Stimulated activated CD8-positive, alpha-beta memory T cell treated with anti-CD3 and anti-CD28 coated beads, Interleukin-15, amount 100 ng/mL, for 48 hours (primary cell): ENCODE data around the gene NPIPA5.
"Not testable (repeated sequence)": the region's sequence is repeated elsewhere in the genome, so short reads cannot be mapped to it uniquely, and the experiment has no call there.

ENCODE experiments used
- DNase-seq, 2 donors: peaks; one replicate each; pipeline ENCODE4 v3.0.0-alpha.2; 2020; ENCODE audit warnings: low read depth in 2 of 2

The NPIPA5 gene

GRCh38 chr16:15393025-15393424 is 14.9 kb upstream of the NPIPA5 start:
- not testable (repeated sequence) for DNase-seq

DNA sequence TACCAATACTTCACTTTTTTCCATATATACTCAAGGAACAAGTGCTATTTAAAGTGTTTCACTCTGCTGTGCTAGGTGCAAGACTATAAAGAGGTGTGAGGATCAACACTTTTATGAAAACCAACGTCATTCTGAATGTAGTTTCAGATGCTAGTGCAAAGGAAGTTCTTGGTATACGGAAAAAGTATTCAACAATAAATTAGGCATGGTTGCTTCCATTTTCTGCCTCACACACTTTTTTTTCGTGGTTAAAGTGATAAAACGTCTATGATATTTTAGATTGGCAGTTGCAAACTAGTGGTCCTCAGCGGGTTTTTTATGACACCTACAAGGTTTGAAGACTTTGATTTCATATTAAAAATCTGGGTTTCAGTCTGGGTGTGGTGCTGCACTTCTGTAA is 11.8 kb upstream of the NPIPA5 start:
- DNase-seq, result not testable (repeated sequence)

GRCh38 chr16:15388060-15388459 is 10.0 kb upstream of the NPIPA5 start:
- DNase-seq, result not testable (repeated sequence)

DNA sequence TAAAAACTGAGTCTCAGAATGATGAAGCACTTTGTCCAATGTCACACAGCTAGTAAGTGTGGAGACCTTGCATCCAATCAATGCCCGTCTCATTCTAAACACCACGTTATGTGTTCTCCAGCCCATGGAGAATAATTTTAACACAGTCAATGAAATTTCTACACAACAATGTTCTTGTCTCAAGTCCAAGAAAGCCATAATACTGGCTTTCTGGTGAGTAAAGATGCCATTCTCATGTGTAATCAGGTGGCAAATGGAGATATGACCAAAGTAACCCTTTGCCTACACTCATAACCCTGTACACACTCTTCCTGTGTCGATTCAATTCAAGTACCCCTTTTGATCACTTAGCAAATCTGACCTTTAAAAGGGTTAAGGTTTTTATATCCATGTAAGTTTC is 4.7 kb upstream of the NPIPA5 start:
- not testable (repeated sequence) for DNase-seq

- not testable (repeated sequence) for DNase-seq
Observed at GRCh38 chr16:15357495-15357894, 20.6 kb downstream of the NPIPA5 start.

- DNase-seq, result not testable (repeated sequence)
Observed at GRCh38 chr16:15354846-15355245, 23.2 kb downstream of the NPIPA5 start.

- DNase-seq, result not testable (repeated sequence)
Observed at GRCh38 chr16:15352852-15353251, 25.2 kb downstream of the NPIPA5 start.

DNA sequence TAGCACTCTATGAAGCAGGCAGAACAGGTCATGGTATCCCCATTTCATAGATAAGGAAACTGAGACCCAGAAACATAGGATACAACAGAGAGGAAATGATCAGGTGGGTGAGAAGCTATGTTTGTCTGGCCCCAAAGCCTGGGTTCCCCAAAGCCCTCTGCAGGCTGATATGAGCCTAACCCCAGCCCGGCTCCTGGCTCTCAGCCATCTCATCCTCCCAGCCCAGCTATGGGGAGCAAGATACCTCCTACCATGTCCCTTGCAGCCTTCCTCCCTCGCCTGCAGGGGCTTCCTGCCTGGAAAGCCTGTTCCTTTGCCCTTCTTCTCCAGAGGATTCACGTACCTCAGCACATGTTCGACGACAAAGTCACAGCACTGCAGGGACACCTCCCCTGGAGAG is 26.3 kb downstream of the NPIPA5 start:
- DNase-seq, result not testable (repeated sequence)

DNA sequence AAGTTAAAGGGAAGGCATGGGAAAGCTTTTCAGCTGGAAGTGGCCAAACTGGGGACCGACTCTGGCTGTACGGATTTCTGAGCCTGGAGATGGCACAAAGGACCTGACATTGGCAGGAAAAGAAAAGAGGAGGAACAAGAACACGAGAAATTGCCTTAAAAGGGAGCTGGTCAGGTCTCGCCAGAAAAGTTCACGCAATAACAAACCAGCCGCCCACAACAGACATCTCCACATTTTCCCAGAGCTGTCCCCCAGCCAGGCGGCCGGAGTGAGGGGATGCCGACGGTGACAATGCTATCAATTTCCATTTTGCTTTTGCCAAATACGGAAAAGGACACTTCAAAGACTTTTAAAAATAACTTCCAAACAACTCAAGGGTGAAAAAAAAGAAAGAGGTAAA is 26.8 kb downstream of the NPIPA5 start:
- not testable (repeated sequence) for DNase-seq

DNA sequence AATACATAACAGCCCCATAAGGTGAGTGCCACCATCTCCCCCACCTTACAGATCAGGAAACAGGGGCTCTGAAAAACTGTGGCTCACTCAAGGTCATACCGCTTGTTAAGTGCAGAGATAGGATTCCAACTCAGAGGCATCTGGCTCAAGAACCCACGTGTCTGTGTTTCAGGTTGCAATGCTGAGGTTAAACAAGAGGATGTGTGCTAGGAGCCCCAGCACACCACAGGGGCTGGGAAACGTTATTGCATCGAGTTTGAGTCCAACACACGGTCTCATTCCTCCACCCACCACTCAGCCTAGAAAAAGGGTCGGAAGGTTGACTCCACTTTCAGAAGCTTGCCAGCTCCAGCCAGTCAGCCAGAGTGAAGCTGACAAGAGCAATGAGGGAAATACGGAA is 29.4 kb downstream of the NPIPA5 start:
- not testable (repeated sequence) for DNase-seq

DNA sequence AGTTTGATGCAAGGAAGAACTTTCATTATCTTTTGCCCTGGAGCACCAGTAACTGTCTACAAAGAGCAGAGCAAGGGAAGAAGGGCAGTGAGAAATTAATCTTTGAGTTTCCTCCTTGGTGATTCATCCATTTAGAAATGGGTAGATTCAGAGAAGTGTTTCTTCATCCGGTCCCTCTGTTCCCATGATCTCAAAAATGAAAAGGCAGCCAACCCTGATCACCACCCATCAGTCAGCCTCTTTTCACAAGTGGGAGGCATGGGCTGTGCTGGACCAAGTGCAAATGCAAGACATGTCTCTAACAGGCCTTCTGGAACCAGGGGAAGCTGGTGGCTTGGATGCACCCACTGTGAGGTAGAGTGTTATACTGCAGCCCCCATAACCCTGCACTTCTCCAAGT is 35.8 kb downstream of the NPIPA5 start:
- not testable (repeated sequence) for DNase-seq

DNA sequence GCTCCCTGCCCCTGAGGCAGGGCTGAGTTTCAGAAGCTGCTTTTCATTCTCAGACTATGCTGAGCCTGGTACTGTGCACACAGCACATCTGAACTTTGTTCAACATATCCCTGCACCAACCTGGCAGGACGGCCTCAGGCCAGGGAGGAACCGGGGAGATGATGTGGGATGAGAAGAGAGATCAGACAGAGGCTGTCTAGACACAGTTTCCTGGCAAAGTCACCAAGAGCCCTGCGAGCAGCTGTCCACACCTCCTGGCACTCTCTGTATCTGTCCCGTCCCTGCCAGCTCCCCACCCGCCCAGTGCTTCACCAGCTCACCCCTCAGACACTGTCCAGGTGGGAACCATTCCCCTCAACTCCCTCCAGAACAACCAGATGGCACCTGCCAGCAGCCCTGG is 39.1 kb downstream of the NPIPA5 start:
- not testable (repeated sequence) for DNase-seq

DNA sequence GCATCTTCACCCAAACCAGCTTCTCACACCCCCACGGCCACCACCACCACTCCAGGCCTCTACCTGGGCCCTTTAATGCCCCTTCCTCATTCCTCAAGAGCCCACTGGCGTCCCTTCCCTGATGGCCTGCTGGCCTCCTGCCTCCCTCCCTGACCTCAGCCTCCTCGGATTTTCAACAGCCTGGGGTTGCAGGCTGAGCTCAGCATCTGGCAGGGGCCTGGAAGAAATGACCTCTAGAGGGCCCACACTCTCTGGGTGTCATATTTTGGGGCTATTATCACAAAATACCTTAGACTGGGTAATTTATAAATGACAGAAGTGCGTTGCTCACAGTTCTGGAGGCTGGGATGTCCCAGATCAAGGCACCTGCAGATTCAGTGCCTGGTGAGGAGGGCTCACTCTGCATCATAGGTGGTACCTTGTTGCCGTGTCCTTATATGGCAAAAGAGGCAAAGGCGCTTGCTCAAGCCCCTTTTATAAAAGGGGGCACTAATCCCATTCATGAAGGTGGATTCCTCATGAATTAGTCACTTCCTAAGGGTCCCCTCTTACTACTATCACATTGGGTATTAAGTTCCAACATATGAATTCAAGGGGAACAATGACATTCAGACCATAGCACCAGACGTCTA is 40.0 kb downstream of the NPIPA5 start:
- not testable (repeated sequence) for DNase-seq

GRCh38 chr16:15335609-15336008 is 42.5 kb downstream of the NPIPA5 start:
- DNase-seq, result not testable (repeated sequence)

- not testable (repeated sequence) for DNase-seq
Observed at GRCh38 chr16:15333969-15334368, 44.1 kb downstream of the NPIPA5 start.

DNA sequence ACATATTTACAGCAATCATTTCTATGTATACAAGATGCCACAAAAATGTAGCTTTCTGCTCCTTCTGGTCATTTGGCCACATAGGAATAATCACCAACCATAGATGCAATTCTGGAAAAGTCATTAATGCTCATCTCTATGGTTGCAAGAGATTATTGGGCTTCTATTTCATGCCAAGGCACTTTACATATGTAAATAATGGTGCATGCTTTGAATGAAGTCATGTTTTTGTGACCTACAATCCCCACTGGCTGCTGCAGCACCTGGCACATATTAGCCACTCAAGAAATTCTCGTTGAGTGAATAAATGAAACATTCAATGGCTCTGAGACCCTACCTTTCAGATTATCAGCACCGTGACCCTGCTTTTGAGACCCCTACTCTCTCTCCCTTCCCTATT is 47.1 kb downstream of the NPIPA5 start:
- DNase-seq, result not testable (repeated sequence)

- not testable (repeated sequence) for DNase-seq
Observed at GRCh38 chr16:15324954-15325353, 53.1 kb downstream of the NPIPA5 start.

- not testable (repeated sequence) for DNase-seq
Observed at GRCh38 chr16:15323373-15323772, 54.7 kb downstream of the NPIPA5 start.

GRCh38 chr16:15321221-15321620 is 56.9 kb downstream of the NPIPA5 start:
- not testable (repeated sequence) for DNase-seq

DNA sequence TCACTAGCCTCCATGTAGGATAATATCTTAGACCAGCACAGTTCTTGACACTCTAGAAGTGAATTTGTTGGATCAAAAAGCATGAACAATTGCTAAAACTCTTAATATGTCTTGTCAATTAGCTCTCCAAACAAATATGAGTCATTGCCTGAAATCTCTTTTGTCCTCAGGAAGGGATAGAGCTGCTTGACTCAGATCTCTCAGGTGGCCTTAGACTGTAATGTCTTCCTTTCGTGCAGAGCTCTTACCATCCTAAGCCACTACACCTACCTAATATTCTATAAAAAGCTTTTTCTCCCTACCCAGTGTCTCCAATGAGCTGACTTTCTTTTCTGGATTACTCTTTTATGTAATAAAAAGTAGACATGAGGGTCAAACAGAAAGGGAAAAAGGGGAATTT is 63.5 kb downstream of the NPIPA5 start:
- DNase-seq, result not testable (repeated sequence)
